ENCODE results near the gene SEC16B. TPM values are rescaled to one million over a fixed set of nuclear protein-coding genes. Genes with fewer than 3 reads are reported as not detected.
A peak's percentile ranks its signal among the peaks of the same experiment; 100 is the strongest.

The SEC16B gene
- total and polyA plus RNA-seq, 8 donors = 3.3 to 53.9 (median 13.4) TPM

DNA sequence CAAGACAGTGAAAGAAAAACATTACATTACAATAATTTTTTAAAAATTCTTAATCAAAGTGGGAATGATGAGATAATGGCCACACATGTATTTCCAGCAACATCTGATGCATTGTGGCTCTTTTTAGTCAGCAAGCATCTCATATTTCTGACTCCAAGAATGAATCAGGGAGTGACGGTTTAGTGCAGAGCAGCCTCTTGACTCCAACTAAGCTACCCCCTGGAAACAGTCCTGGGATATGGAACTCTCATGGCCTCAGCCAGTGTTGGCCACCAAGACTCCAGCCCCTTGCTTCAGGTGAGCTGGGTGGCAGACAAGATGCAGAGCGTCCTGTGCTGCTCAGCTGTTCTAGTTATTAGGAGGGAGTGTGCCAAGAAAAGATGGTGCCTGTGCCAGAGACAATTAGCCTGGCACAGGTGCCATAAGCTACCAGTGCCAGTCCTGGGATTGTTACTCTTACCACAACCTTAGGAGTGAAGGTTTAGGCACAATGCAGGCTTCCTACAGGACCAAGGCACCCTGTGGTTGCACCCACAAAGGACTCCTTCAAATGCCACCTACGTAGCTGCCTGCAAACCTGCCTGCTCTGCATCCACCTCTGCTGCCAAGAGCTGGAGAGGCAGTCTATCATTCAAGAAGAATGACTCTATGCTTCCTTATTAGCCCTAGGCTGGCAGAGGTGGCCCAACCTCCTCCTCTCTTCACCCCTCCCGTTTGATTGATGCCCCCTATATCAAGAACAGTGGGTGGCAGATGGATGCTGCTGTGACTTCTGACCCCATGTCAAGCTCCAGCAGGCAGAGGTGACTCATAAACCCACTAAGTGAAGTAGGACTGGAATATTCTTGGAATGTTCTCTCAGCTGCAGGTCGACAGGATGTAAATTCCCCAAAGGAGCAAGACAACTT, 6.0 kb upstream of the SEC16B start:
- Histone ChIP-seq H3K4me3 (no peak overlapping the region), H3K4me1 (no peaks in the 10 kb centered on the region), H3K9me3 (no peaks in the 10 kb centered on the region), H3K27me3 (no peaks in the 10 kb centered on the region), H3K36me3 (peaks cover 0 to 25% (median 2%) of the 10 kb centered on the region in 4 donors), H3K27ac (no peak overlapping the region)
- 70 to 80% (median 76%) methylated on average over 5 of the region's 5 CpGs for WGBS, 5 donors
- intact Hi-C loops (cut with DNase I; ENCODE audit: low total_unique reads) = no loop called here
- no peak for TF ChIP-seq EP300 (IDR thresholded peaks at IDR 0.05)
- DNase-seq = no peak

GRCh38 chr1:177973585-177973984, 3.7 kb upstream of the SEC16B start:
- TF ChIP-seq, protein P1, sequence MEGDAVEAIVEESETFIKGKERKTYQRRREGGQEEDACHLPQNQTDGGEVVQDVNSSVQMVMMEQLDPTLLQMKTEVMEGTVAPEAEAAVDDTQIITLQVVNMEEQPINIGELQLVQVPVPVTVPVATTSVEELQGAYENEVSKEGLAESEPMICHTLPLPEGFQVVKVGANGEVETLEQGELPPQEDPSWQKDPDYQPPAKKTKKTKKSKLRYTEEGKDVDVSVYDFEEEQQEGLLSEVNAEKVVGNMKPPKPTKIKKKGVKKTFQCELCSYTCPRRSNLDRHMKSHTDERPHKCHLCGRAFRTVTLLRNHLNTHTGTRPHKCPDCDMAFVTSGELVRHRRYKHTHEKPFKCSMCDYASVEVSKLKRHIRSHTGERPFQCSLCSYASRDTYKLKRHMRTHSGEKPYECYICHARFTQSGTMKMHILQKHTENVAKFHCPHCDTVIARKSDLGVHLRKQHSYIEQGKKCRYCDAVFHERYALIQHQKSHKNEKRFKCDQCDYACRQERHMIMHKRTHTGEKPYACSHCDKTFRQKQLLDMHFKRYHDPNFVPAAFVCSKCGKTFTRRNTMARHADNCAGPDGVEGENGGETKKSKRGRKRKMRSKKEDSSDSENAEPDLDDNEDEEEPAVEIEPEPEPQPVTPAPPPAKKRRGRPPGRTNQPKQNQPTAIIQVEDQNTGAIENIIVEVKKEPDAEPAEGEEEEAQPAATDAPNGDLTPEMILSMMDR (IDR thresholded peaks at IDR 0.05) = no peak
- TF ChIP-seq POLR2A (IDR thresholded peaks at IDR 0.05) (no peak), POLR2AphosphoS5 (IDR thresholded peaks at IDR 0.05) (no peak), EP300 (IDR thresholded peaks at IDR 0.05) (no peak)
- Histone ChIP-seq H3K9me3 (no peaks in the 10 kb centered on the region), H3K27me3 (no peaks in the 10 kb centered on the region), H3K4me3 (no peak overlapping the region), H3K27ac (no peak overlapping the region), H3K36me3 (peaks cover 0 to 25% (median 2%) of the 10 kb centered on the region in 4 donors), H3K4me1 (no peaks in the 10 kb centered on the region)
- 76 to 83% (median 77%) methylated on average over 3 of the region's 3 CpGs for WGBS, 5 donors
- intact Hi-C loops (cut with DNase I; ENCODE audit: low total_unique reads) = no loop called here
- no peak for DNase-seq

GRCh38 chr1:177969109-177969508, 749 bp downstream of the SEC16B start:
- no peaks in the 10 kb centered on the region for H3K4me1 ChIP-seq
- DNase-seq = peak; percentile 76 to 77
- H3K27ac ChIP-seq = peak overlapping the region; percentile 66 to 88 (median 84)
- peak in 2 of 3 donors; percentile 63 to 68 for TF ChIP-seq POLR2AphosphoS5 (IDR thresholded peaks at IDR 0.05)
- TF ChIP-seq EP300 (IDR thresholded peaks at IDR 0.05) = no peak
- no peaks in the 10 kb centered on the region for H3K9me3 ChIP-seq
- 24 to 56% (median 41%) methylated on average over 5 of the region's 5 CpGs for WGBS, 5 donors
- intact Hi-C loops (cut with DNase I; ENCODE audit: low total_unique reads) = no loop called here
- H3K27me3 ChIP-seq = no peaks in the 10 kb centered on the region
- peaks cover 11 to 45% (median 34%) of the 10 kb centered on the region in 4 donors for H3K36me3 ChIP-seq
- peak overlapping the region in 2 of 4 donors; percentile 7 to 31 for H3K4me3 ChIP-seq

GRCh38 chr1:177966199-177966598, 3.7 kb downstream of the SEC16B start:
- intact Hi-C loops (cut with DNase I; ENCODE audit: low total_unique reads) = no loop called here
- TF ChIP-seq EP300 (IDR thresholded peaks at IDR 0.05) = no peak
- TF ChIP-seq, protein P1 (IDR thresholded peaks at IDR 0.05) = no peak
- no peak for TF ChIP-seq POLR2A (IDR thresholded peaks at IDR 0.05)
- no peak for TF ChIP-seq POLR2AphosphoS5 (IDR thresholded peaks at IDR 0.05)
- Histone ChIP-seq H3K4me1 (no peaks in the 10 kb centered on the region), H3K36me3 (peaks cover 21 to 61% (median 58%) of the 10 kb centered on the region in 4 donors), H3K9me3 (no peaks in the 10 kb centered on the region), H3K4me3 (no peak overlapping the region), H3K27ac (no peak overlapping the region), H3K27me3 (no peaks in the 10 kb centered on the region)
- DNase-seq = no peak
- WGBS, 5 donors = 65 to 77% (median 71%) methylated on average over 2 of the region's 2 CpGs

GRCh38 chr1:177965293-177965692, 4.6 kb downstream of the SEC16B start:
- intact Hi-C loops (cut with DNase I; ENCODE audit: low total_unique reads) = no loop called here
- H3K9me3 ChIP-seq = no peaks in the 10 kb centered on the region
- no peaks in the 10 kb centered on the region for H3K4me1 ChIP-seq
- H3K36me3 ChIP-seq = peaks cover 21 to 70% (median 67%) of the 10 kb centered on the region in 4 donors
- TF ChIP-seq POLR2A (IDR thresholded peaks at IDR 0.05) (no peak), EP300 (IDR thresholded peaks at IDR 0.05) (no peak), POLR2AphosphoS5 (IDR thresholded peaks at IDR 0.05) (no peak)
- TF ChIP-seq, protein P1 (IDR thresholded peaks at IDR 0.05) = no peak
- no peaks in the 10 kb centered on the region for H3K27me3 ChIP-seq
- 88 to 93% (median 89%) methylated on average over 4 of the region's 4 CpGs for WGBS, 5 donors
- H3K27ac ChIP-seq = no peak overlapping the region
- DNase-seq = no peak
- H3K4me3 ChIP-seq = no peak overlapping the region
